DND-41 (cell line): Measurements from ENCODE around the gene CBX4.

ENCODE experiments used
- CTCF ChIP-seq: IDR thresholded peaks from 2 replicates; pipeline ENCODE4 v1.5.1; 2012; ENCODE audit warnings: borderline replicate concordance, low read length, moderate library complexity, mild to moderate bottlenecking; ENCODE audit not compliant: poor library complexity, severe bottlenecking; ENCODE audit errors: extremely low read depth
- EZH2 ChIP-seq: IDR thresholded peaks from 3 replicates; pipeline ENCODE4 v1.6.1; 2012; ENCODE audit warnings: borderline replicate concordance, low read depth, mild to moderate bottlenecking, moderate library complexity, low read length, inconsistent platforms; ENCODE audit not compliant: severe bottlenecking

GRCh38 chr17:79796444-79796762 lies 42.8 kb downstream of the CBX4 start:
- TF ChIP-seq EZH2, result no peak
- TF ChIP-seq CTCF, result no peak
